Peyer's patch (tissue), 4 donors: ENCODE data around the gene ADH5. TPM values are rescaled to one million over a fixed set of nuclear protein-coding genes. Genes with fewer than 3 reads are reported as not detected.
A peak's percentile ranks its signal among the peaks of the same experiment; 100 is the strongest.

Source experiments
- DNase-seq, 3 donors: peaks; one replicate each; pipeline ENCODE4 v3.0.0-alpha.2; 2017 to 2019
- H3K27ac ChIP-seq, 4 donors: fragments of 200-600 bp; sonication (generic); one replicate each; pipeline ENCODE4 v1.5.1; 2016 to 2019
- H3K27me3 ChIP-seq, 2 donors: fragments of 200-600 bp; sonication (generic); one replicate each; pipeline ENCODE4 v1.5.1; 2019
- H3K36me3 ChIP-seq, 3 donors: fragments of 200-600 bp; sonication (generic); one replicate each; pipeline ENCODE4 v1.5.1; 2016 to 2019
- H3K4me1 ChIP-seq, 4 donors: fragments of 200-600 bp; sonication (generic); one replicate each; pipeline ENCODE4 v1.5.1; 2016 to 2019
- H3K4me3 ChIP-seq, 4 donors: fragments of 200-600 bp; sonication (generic); 1 replicate in 3 of 4; 2 replicates in 1 of 4; pipeline ENCODE4 v1.5.1; 2016 to 2019; ENCODE audit warnings: mild to moderate bottlenecking in 1 of 4
- H3K9me3 ChIP-seq, 4 donors: fragments of 200-600 bp; sonication (generic); one replicate each; pipeline ENCODE4 v1.5.1; 2016 to 2019; ENCODE audit warnings: mild to moderate bottlenecking in 1 of 4
- CTCF ChIP-seq, 6 experiments: fragments of 450-650 bp in 4 of 6; fragments of 200-600 bp in 2 of 6; sonication (generic) in 1 of 6; IDR thresholded peaks; one replicate each; pipeline ENCODE4 v1.5.1; 2017 to 2019; ENCODE audit warnings: antibody characterized with exemption in 6 of 6, mild to moderate bottlenecking in 3 of 6, moderate library complexity in 1 of 6
- POLR2A ChIP-seq, 2 donors: fragments of 450-650 bp; IDR thresholded peaks; one replicate each; pipeline ENCODE4 v1.5.1; 2017; ENCODE audit warnings: antibody characterized with exemption in 2 of 2, mild to moderate bottlenecking in 2 of 2, moderate library complexity in 2 of 2
- total RNA-seq, 4 donors: library from RNA; depleted of rRNA; stranded (reverse); fragments of >200 nt; gene quantifications; one replicate each; pipeline ENCODE4 v1.1.0, GENCODE V29; 2016

Gene ADH5
- total RNA-seq, 4 donors from 2014 or later = 61.1 to 80.3 (median 73.5) TPM

- H3K4me3 ChIP-seq = no peak overlapping the region
- H3K9me3 ChIP-seq = no peaks in the 10 kb centered on the region
- DNase-seq = no peak
- H3K27me3 ChIP-seq = no peaks in the 10 kb centered on the region
- H3K4me1 ChIP-seq = no peaks in the 10 kb centered on the region
- TF ChIP-seq POLR2A (IDR thresholded peaks at IDR 0.05) (no peak), CTCF (IDR thresholded peaks at IDR 0.05) (no peak)
- no peak overlapping the region for H3K27ac ChIP-seq
- no peaks in the 10 kb centered on the region for H3K36me3 ChIP-seq
Observed at GRCh38 chr4:99038213-99038612, 50.4 kb downstream of the ADH5 start.

- no peak overlapping the region for H3K27ac ChIP-seq
- H3K4me3 ChIP-seq = no peak overlapping the region
- no peak for DNase-seq
- no peaks in the 10 kb centered on the region for H3K27me3 ChIP-seq
- no peak for TF ChIP-seq POLR2A (IDR thresholded peaks at IDR 0.05)
- no peak for TF ChIP-seq CTCF (IDR thresholded peaks at IDR 0.05)
- no peaks in the 10 kb centered on the region for H3K9me3 ChIP-seq
- H3K36me3 ChIP-seq = no peaks in the 10 kb centered on the region
- peaks cover 0 to 3% (median 0%) of the 10 kb centered on the region in 4 donors for H3K4me1 ChIP-seq
Observed at GRCh38 chr4:99033956-99034355, 54.6 kb downstream of the ADH5 start.

- Histone ChIP-seq H3K4me1 (peaks cover 0 to 21% (median 2%) of the 10 kb centered on the region in 4 donors), H3K27me3 (no peaks in the 10 kb centered on the region), H3K9me3 (no peaks in the 10 kb centered on the region), H3K36me3 (no peaks in the 10 kb centered on the region), H3K27ac (no peak overlapping the region), H3K4me3 (no peak overlapping the region)
- no peak for DNase-seq
- TF ChIP-seq CTCF (IDR thresholded peaks at IDR 0.05) (no peak), POLR2A (IDR thresholded peaks at IDR 0.05) (no peak)
Observed at GRCh38 chr4:99029852-99030251, 58.7 kb downstream of the ADH5 start.

GRCh38 chr4:99029018-99029735 lies 59.4 kb downstream of the ADH5 start:
- TF ChIP-seq POLR2A (IDR thresholded peaks at IDR 0.05) (no peak), CTCF (IDR thresholded peaks at IDR 0.05) (no peak)
- Histone ChIP-seq H3K9me3 (no peaks in the 10 kb centered on the region), H3K27ac (no peak overlapping the region), H3K27me3 (no peaks in the 10 kb centered on the region), H3K36me3 (no peaks in the 10 kb centered on the region), H3K4me1 (peaks cover 0 to 27% (median 2%) of the 10 kb centered on the region in 4 donors), H3K4me3 (no peak overlapping the region)
- DNase-seq = no peak

GRCh38 chr4:99028187-99028586 lies 60.4 kb downstream of the ADH5 start:
- H3K27me3 ChIP-seq = no peaks in the 10 kb centered on the region
- H3K36me3 ChIP-seq = no peaks in the 10 kb centered on the region
- peaks cover 0 to 32% (median 2%) of the 10 kb centered on the region in 4 donors for H3K4me1 ChIP-seq
- no peak overlapping the region for H3K4me3 ChIP-seq
- no peak for TF ChIP-seq CTCF (IDR thresholded peaks at IDR 0.05)
- no peak for TF ChIP-seq POLR2A (IDR thresholded peaks at IDR 0.05)
- no peaks in the 10 kb centered on the region for H3K9me3 ChIP-seq
- DNase-seq = peak in 1 of 3 donors; percentile 62
- H3K27ac ChIP-seq = no peak overlapping the region
